HCT116 (cell line): ENCODE results near the gene SORCS2. TPM values are rescaled to one million over a fixed set of nuclear protein-coding genes. Genes with fewer than 3 reads are reported as not detected.

Experiments used
- ATAC-seq: fragments of 200-7000 bp; cut with Tn5 transposase; 2 replicates; pipeline ENCODE4 v1.9.1; 2020; ENCODE audit warnings: mild to moderate bottlenecking, moderate library complexity
- BruUV-seq: library from RNA; stranded (reverse); fragments of 400-500 nt; replicated peaks from 2 replicates; lab custom pipeline; 2021; lab: Mats Ljungman, UMichigan
- CTCF ChIA-PET: fragments of 300-600 bp; sonication (Branson Sonifier 250); formaldehyde crosslinking; loops from one replicate; lab custom pipeline; 2021; ENCODE audit warnings: antibody characterized with exemption; lab: Charles Lee
- POLR2A ChIA-PET: fragments of 300-600, 350-600 bp; sonication (Branson Sonifier 250); formaldehyde crosslinking; loops from one replicate; lab custom pipeline; 2021; ENCODE audit warnings: antibody characterized with exemption; lab: Charles Lee
- RAD21 ChIA-PET, 2 experiments: fragments of 300-600 bp; sonication (Branson Sonifier 250); formaldehyde crosslinking; loops; one replicate each; lab custom pipeline; 2023; ENCODE audit warnings: low total read pairs in 2 of 2; ENCODE audit not compliant: uncharacterized antibody in 2 of 2, unreplicated experiment in 2 of 2, low non-redundant PET in 1 of 2; lab: Charles Lee
- DNase-seq: peaks from one replicate; pipeline ENCODE4 v3.0.0-alpha.2; 2010; ENCODE audit warnings: low read depth, low spot score
- H2AFZ ChIP-seq: fragments of 200-600 bp; shearing (Covaris generic), sonication (generic); 2 replicates; pipeline ENCODE4 v1.6.1; 2017; ENCODE audit warnings: low read depth, mixed run types, mixed read lengths, antibody characterized with exemption, low read length; ENCODE audit not compliant: poor library complexity, severe bottlenecking
- H3K27ac ChIP-seq: 2 replicates; pipeline ENCODE4 v1.5.1; 2012; ENCODE audit warnings: low read depth, low read length
- H3K27me3 ChIP-seq: fragments of 200-600 bp; sonication (generic); 2 replicates; pipeline ENCODE4 v1.6.1; 2016; ENCODE audit warnings: mixed run types, low read length, mixed read lengths; ENCODE audit not compliant: insufficient read depth
- H3K36me3 ChIP-seq, 2 experiments: fragments of 200-500 bp in 1 of 2; fragments of 200-600 bp in 1 of 2; sonication (Bioruptor generic) in 1 of 2; sonication (generic) in 1 of 2; 2 replicates each; pipeline versions ENCODE4 v1.5.1 to v1.6.1; 2014 to 2016; ENCODE audit warnings: low read length in 2 of 2, inconsistent platforms in 1 of 2, mixed read lengths in 1 of 2, mixed run types in 1 of 2; ENCODE audit not compliant: insufficient read depth in 2 of 2, control insufficient read depth in 1 of 2
- H3K4me1 ChIP-seq, 2 experiments: fragments of 200-600 bp in 1 of 2; sonication (generic) in 1 of 2; 2 replicates each; pipeline versions ENCODE4 v1.5.1 to v1.6.1; 2012 to 2017; ENCODE audit warnings: low read length in 2 of 2, inconsistent platforms in 1 of 2, mild to moderate bottlenecking in 1 of 2, mixed read lengths in 1 of 2, mixed run types in 1 of 2, moderate library complexity in 1 of 2; ENCODE audit not compliant: insufficient read depth in 2 of 2, control insufficient read depth in 1 of 2
- H3K4me2 ChIP-seq: fragments of 200-600 bp; sonication (generic); 2 replicates; pipeline ENCODE4 v1.6.1; 2017; ENCODE audit warnings: mixed run types, low read length, mixed read lengths
- H3K4me3 ChIP-seq, 2 experiments: fragments of 200-600 bp in 1 of 2; sonication (generic) in 1 of 2; replicated peaks in 1 of 2; 2 replicates each; pipeline ENCODE4 v1.5.1; 2011 to 2016; ENCODE audit warnings: low read length in 2 of 2, control low read depth in 1 of 2, low read depth in 1 of 2, mild to moderate bottlenecking in 1 of 2, mixed read lengths in 1 of 2, mixed run types in 1 of 2
- H3K79me2 ChIP-seq: fragments of 200-600 bp; sonication (generic); 2 replicates; pipeline ENCODE4 v1.6.1; 2017; ENCODE audit warnings: mild to moderate bottlenecking, mixed run types, low read length, moderate library complexity, mixed read lengths; ENCODE audit not compliant: insufficient read depth
- H3K9ac ChIP-seq: fragments of 200-600 bp; sonication (generic); 2 replicates; pipeline ENCODE4 v1.6.1; 2016; ENCODE audit warnings: low read length, mixed read lengths
- H3K9me2 ChIP-seq: fragments of 200-600 bp; sonication (generic), shearing (Covaris generic); 2 replicates; pipeline ENCODE4 v1.6.1; 2017; ENCODE audit warnings: mixed run types, mild to moderate bottlenecking, moderate library complexity; ENCODE audit not compliant: insufficient read depth
- H3K9me3 ChIP-seq, 2 experiments: fragments of 200-500 bp in 1 of 2; fragments of 200-600 bp in 1 of 2; sonication (Bioruptor generic) in 1 of 2; sonication (generic) in 1 of 2; 2 replicates each; pipeline ENCODE4 v1.6.1; 2014 to 2017; ENCODE audit warnings: low read length in 2 of 2, mixed read lengths in 2 of 2, inconsistent platforms in 1 of 2, low read depth in 1 of 2, mild to moderate bottlenecking in 1 of 2, mixed run types in 1 of 2, moderate library complexity in 1 of 2; ENCODE audit not compliant: control insufficient read depth in 1 of 2, insufficient read depth in 1 of 2
- H4K20me1 ChIP-seq: fragments of 200-600 bp; sonication (generic), shearing (Covaris generic); 2 replicates; pipeline ENCODE4 v1.6.1; 2017; ENCODE audit warnings: mixed run types, mild to moderate bottlenecking, moderate library complexity; ENCODE audit not compliant: insufficient read depth
- CBX3 ChIP-seq: IDR thresholded peaks from 2 replicates; pipeline ENCODE4 v1.6.1; 2012; ENCODE audit warnings: low read depth
- CEBPB ChIP-seq: IDR thresholded peaks from 2 replicates; pipeline ENCODE4 v1.6.1; 2012; ENCODE audit warnings: low read depth
- EGR1 ChIP-seq: IDR thresholded peaks from 2 replicates; pipeline ENCODE4 v1.6.1; 2012; ENCODE audit warnings: low read depth
- ELF1 ChIP-seq: IDR thresholded peaks from 2 replicates; pipeline ENCODE4 v1.6.1; 2012; ENCODE audit warnings: low read depth, borderline replicate concordance
- EZH2 ChIP-seq: fragments of 200-600 bp; sonication (generic); IDR thresholded peaks from 2 replicates; pipeline ENCODE4 v1.6.1; 2017; ENCODE audit warnings: antibody characterized with exemption, mixed run types
- FOSL1 ChIP-seq: IDR thresholded peaks from 2 replicates; pipeline ENCODE4 v1.6.1; 2012; ENCODE audit warnings: low read depth
- JUND ChIP-seq: IDR thresholded peaks from 2 replicates; pipeline ENCODE4 v1.6.1; 2012
- POLR2A ChIP-seq: IDR thresholded peaks from 2 replicates; pipeline ENCODE4 v1.7.0; 2011; ENCODE audit warnings: borderline replicate concordance; ENCODE audit not compliant: insufficient read depth, insufficient read length; ENCODE audit errors: extremely low read depth
- RAD21 ChIP-seq: IDR thresholded peaks from 2 replicates; pipeline ENCODE4 v1.6.1; 2012; ENCODE audit warnings: low read depth, mild to moderate bottlenecking
- SP1 ChIP-seq: IDR thresholded peaks from 2 replicates; pipeline ENCODE4 v1.6.1; 2012; ENCODE audit warnings: low read depth
- SRF ChIP-seq: IDR thresholded peaks from 2 replicates; pipeline ENCODE4 v1.6.1; 2012; ENCODE audit warnings: low read depth
- TCF7L2 ChIP-seq: IDR thresholded peaks from 2 replicates; pipeline ENCODE4 v1.7.0; 2011; ENCODE audit warnings: borderline replicate concordance, inconsistent platforms; ENCODE audit not compliant: insufficient read depth, insufficient read length; ENCODE audit errors: extremely low read depth
- ZFX ChIP-seq: fragments of 450-650 bp; IDR thresholded peaks from 2 replicates; pipeline ENCODE4 v1.6.1; 2017
- intact Hi-C: fragments of 100-400 bp; cut with micrococcal nuclease; formaldehyde crosslinking; loops from 2 replicates; pipeline ENCODE4 v1.10.0; 2022
- total RNA-seq: library from RNA; stranded (reverse); gene quantifications from one replicate; pipeline ENCODE4 v1.2.1, GENCODE V29; 2021; ENCODE audit not compliant: unreplicated experiment
- TF ChIP-seq, protein P1 (sequence below): IDR thresholded peaks from 2 replicates; pipeline ENCODE4 v1.6.1; 2012

The SORCS2 gene
- total RNA-seq, 1 experiment from 2014 or later = 0.37 TPM

GRCh38 chr4:7665321-7665720 lies 473.0 kb downstream of the SORCS2 start:
- intact Hi-C loops = no loop called here
- Histone ChIP-seq H3K9ac (no peak overlapping the region), H3K4me2 (no peak overlapping the region), H3K27me3 (no peaks in the 10 kb centered on the region), H2AFZ (no peak overlapping the region), H3K9me2 (no peaks in the 10 kb centered on the region), H3K4me1 (no peaks in the 10 kb centered on the region), H4K20me1 (no peaks in the 10 kb centered on the region), H3K36me3 (no peaks in the 10 kb centered on the region), H3K4me3 (no peak overlapping the region), H3K27ac (no peak overlapping the region), H3K79me2 (no peaks in the 10 kb centered on the region), H3K9me3 (no peaks in the 10 kb centered on the region)
- POLR2A ChIA-PET = no interaction called here
- RAD21 ChIA-PET = no interaction called here
- CTCF ChIA-PET = no interaction called here
- no peak for TF ChIP-seq CBX3
- no peak for TF ChIP-seq EZH2
- TF ChIP-seq JUND = no peak
- TF ChIP-seq EGR1 = no peak
- TF ChIP-seq, protein P1, sequence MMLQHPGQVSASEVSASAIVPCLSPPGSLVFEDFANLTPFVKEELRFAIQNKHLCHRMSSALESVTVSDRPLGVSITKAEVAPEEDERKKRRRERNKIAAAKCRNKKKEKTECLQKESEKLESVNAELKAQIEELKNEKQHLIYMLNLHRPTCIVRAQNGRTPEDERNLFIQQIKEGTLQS = no peak
- no peak for TF ChIP-seq CEBPB
- TF ChIP-seq SRF = no peak
- TF ChIP-seq ZFX = no peak
- no peak for TF ChIP-seq RAD21
- no peak for TF ChIP-seq POLR2A
- ATAC-seq = no peak
- no TSS peak for BruUV-seq
- no peak for DNase-seq

DNA sequence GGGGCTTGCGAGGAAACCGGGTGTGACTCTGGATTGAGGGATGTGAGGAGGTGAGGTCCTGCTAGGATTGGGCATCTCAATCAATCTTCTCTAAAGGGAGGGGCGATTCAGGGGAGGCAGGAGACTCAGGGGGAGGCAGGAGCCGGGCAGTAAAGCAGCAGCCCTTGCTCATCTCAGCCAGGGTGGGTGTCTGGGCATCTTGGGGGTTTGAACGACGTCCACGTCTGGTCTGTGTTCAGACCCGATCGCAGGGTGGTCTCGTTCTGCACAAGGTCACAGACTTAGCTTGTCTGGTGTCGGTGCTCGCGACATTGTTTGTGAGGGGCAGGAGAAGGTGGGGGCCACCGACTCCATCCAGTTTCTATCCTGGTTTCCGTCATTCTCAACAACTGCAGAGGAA lies 473.7 kb downstream of the SORCS2 start:
- H3K79me2 ChIP-seq = no peaks in the 10 kb centered on the region
- no peak for ATAC-seq
- no peaks in the 10 kb centered on the region for H3K9me2 ChIP-seq
- H3K9ac ChIP-seq = no peak overlapping the region
- no peak overlapping the region for H3K27ac ChIP-seq
- no peaks in the 10 kb centered on the region for H3K9me3 ChIP-seq
- no peak overlapping the region for H3K4me3 ChIP-seq
- POLR2A ChIA-PET = no interaction called here
- DNase-seq = no peak
- RAD21 ChIA-PET = no interaction called here
- intact Hi-C loops = no loop called here
- no peaks in the 10 kb centered on the region for H3K27me3 ChIP-seq
- H3K36me3 ChIP-seq = no peaks in the 10 kb centered on the region
- H4K20me1 ChIP-seq = no peaks in the 10 kb centered on the region
- H3K4me2 ChIP-seq = no peak overlapping the region
- CTCF ChIA-PET = no interaction called here
- H3K4me1 ChIP-seq = no peaks in the 10 kb centered on the region
- no peak overlapping the region for H2AFZ ChIP-seq
- no peak for TF ChIP-seq TCF7L2
- no peak for TF ChIP-seq SP1
- TF ChIP-seq FOSL1 = no peak
- no peak for TF ChIP-seq ELF1
- no peak for TF ChIP-seq RAD21
- TF ChIP-seq EZH2 = no peak
- no peak for TF ChIP-seq EGR1
- BruUV-seq = no TSS peak
